Measurements from ENCODE around the gene NTM. TPM values are rescaled to one million over a fixed set of nuclear protein-coding genes. Genes with fewer than 3 reads are reported as not detected.

The NTM gene
- polyA plus RNA-seq, 1 donor (not counting 4 experiments of a cell fraction or from before 2014, with no cell fraction given) = 47.9 TPM

DNA sequence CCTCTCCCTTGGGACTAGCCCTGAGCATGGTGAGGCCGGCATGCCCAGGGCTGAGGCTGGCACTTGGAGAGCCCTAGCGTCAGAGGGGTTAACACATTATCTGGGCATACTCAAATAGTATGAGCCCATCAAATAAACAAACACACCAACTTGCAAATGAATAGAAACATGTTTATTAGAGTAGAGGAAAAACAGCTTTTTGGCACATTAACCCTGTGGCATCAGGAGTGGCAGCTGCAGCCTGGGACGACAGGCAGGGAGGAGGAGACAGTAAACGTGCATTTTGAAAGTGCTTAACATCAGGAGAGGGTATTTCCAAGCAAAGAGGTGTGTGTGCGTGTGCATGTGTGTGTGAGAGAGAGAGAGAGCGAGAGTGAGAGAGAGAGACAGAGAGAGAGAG is 684.9 kb downstream of the NTM start:
- no peaks in the 10 kb centered on the region for H3K27me3 ChIP-seq (ENCODE audit: control insufficient read depth, extremely low read depth, insufficient read depth, low read length)
- no peaks in the 10 kb centered on the region for H3K9me3 ChIP-seq (ENCODE audit: control insufficient read depth, low read depth, low read length)
- no peaks in the 10 kb centered on the region for H4K20me1 ChIP-seq (ENCODE audit: control insufficient read depth, extremely low read depth, insufficient read depth, low read length)
- H2AFZ ChIP-seq (ENCODE audit: control insufficient read depth, low read length) = no peak overlapping the region
- peak overlapping the region; percentile 11 for H3K4me2 ChIP-seq (ENCODE audit: control insufficient read depth, extremely low read depth, insufficient read depth, low read depth, low read length)
- peak overlapping the region; percentile 71 for H3K27ac ChIP-seq (ENCODE audit: control insufficient read depth, insufficient read depth, low read length)
- TF ChIP-seq EZH2 (IDR thresholded peaks at IDR 0.05; ENCODE audit: low read length) = no peak
- TF ChIP-seq, protein P1, sequence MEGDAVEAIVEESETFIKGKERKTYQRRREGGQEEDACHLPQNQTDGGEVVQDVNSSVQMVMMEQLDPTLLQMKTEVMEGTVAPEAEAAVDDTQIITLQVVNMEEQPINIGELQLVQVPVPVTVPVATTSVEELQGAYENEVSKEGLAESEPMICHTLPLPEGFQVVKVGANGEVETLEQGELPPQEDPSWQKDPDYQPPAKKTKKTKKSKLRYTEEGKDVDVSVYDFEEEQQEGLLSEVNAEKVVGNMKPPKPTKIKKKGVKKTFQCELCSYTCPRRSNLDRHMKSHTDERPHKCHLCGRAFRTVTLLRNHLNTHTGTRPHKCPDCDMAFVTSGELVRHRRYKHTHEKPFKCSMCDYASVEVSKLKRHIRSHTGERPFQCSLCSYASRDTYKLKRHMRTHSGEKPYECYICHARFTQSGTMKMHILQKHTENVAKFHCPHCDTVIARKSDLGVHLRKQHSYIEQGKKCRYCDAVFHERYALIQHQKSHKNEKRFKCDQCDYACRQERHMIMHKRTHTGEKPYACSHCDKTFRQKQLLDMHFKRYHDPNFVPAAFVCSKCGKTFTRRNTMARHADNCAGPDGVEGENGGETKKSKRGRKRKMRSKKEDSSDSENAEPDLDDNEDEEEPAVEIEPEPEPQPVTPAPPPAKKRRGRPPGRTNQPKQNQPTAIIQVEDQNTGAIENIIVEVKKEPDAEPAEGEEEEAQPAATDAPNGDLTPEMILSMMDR (optimal IDR thresholded peaks at IDR 0.05 in 1 of 3, IDR thresholded peaks at IDR 0.05 in 1 of 3, conservative IDR thresholded peaks at IDR 0.05 in 1 of 3; ENCODE audit: extremely low read depth in 1 of 3, insufficient read depth in 2 of 3, low read length in 3 of 3) = no peak
- no peak for FAIRE-seq
- no peak overlapping the region for H3K4me3 ChIP-seq (ENCODE audit: control insufficient read depth in 2 of 3, extremely low read depth in 1 of 3, insufficient read depth in 2 of 3, low read depth in 1 of 3, low read length in 3 of 3)
- H3K79me2 ChIP-seq (ENCODE audit: control insufficient read depth, insufficient read depth, low read length) = peaks cover 10% of the 10 kb centered on the region
- no peaks in the 10 kb centered on the region for H3K9me1 ChIP-seq (ENCODE audit: control insufficient read depth, extremely low read depth, insufficient read depth, low read length)
- dilution Hi-C loops (cut with MboI; ENCODE audit: extremely low pct_ligation_motif_present, low sequenced_read_pairs) = no loop called here
- peaks cover 45% of the 10 kb centered on the region for H3K4me1 ChIP-seq (ENCODE audit: control insufficient read depth, extremely low read depth, insufficient read depth, low read length)
- peak overlapping the region; percentile 47 for H3K9ac ChIP-seq (ENCODE audit: control insufficient read depth, extremely low read depth, insufficient read depth, low read length)
- H3K36me3 ChIP-seq (ENCODE audit: control insufficient read depth in 2 of 2, extremely low read depth in 1 of 2, insufficient read depth in 2 of 2, low read length in 2 of 2) = no peaks in the 10 kb centered on the region
- DNase-seq (ENCODE audit: low read depth, low spot score) = no peak

DNA sequence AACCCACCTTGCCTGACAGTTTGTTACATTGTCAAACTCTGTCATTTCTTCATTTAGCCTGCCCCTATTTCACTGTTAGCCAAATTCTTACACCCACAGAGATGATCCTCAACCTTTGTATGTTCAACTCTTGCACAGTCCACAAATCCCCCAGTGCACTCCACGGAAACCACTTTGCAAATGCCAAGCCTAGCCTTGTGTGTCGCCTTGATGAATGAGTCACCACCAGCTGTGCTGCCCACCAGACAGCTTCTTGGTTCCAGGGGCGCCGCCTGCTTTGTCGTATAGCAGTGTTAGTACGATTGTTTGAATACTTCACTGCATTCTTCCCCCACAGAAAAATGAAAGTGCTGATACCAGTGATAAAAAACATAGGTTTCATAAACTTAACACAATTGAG is 686.3 kb downstream of the NTM start:
- Histone ChIP-seq H3K9me1 (ENCODE audit: control insufficient read depth, extremely low read depth, insufficient read depth, low read length) (no peaks in the 10 kb centered on the region), H3K9me3 (ENCODE audit: control insufficient read depth, low read depth, low read length) (no peaks in the 10 kb centered on the region), H3K79me2 (ENCODE audit: control insufficient read depth, insufficient read depth, low read length) (peaks cover 14% of the 10 kb centered on the region), H3K9ac (ENCODE audit: control insufficient read depth, extremely low read depth, insufficient read depth, low read length) (no peak overlapping the region), H4K20me1 (ENCODE audit: control insufficient read depth, extremely low read depth, insufficient read depth, low read length) (no peaks in the 10 kb centered on the region), H3K27me3 (ENCODE audit: control insufficient read depth, extremely low read depth, insufficient read depth, low read length) (no peaks in the 10 kb centered on the region), H3K4me1 (ENCODE audit: control insufficient read depth, extremely low read depth, insufficient read depth, low read length) (peaks cover 43% of the 10 kb centered on the region), H3K4me2 (ENCODE audit: control insufficient read depth, extremely low read depth, insufficient read depth, low read depth, low read length) (no peak overlapping the region), H3K4me3 (ENCODE audit: control insufficient read depth in 2 of 3, extremely low read depth in 1 of 3, insufficient read depth in 2 of 3, low read depth in 1 of 3, low read length in 3 of 3) (no peak overlapping the region), H3K36me3 (ENCODE audit: control insufficient read depth in 2 of 2, extremely low read depth in 1 of 2, insufficient read depth in 2 of 2, low read length in 2 of 2) (no peaks in the 10 kb centered on the region), H2AFZ (ENCODE audit: control insufficient read depth, low read length) (no peak overlapping the region), H3K27ac (ENCODE audit: control insufficient read depth, insufficient read depth, low read length) (no peak overlapping the region)
- no peak for DNase-seq (ENCODE audit: low read depth, low spot score)
- dilution Hi-C loops (cut with MboI; ENCODE audit: extremely low pct_ligation_motif_present, low sequenced_read_pairs) = no loop called here
- FAIRE-seq = peak; percentile 20
- TF ChIP-seq, protein P1 (optimal IDR thresholded peaks at IDR 0.05 in 1 of 3, IDR thresholded peaks at IDR 0.05 in 1 of 3, conservative IDR thresholded peaks at IDR 0.05 in 1 of 3; ENCODE audit: extremely low read depth in 1 of 3, insufficient read depth in 2 of 3, low read length in 3 of 3) = no peak
- no peak for TF ChIP-seq EZH2 (IDR thresholded peaks at IDR 0.05; ENCODE audit: low read length)
